GM10248 (cell line): Measurements from ENCODE around the gene TMC5.
"Not testable (repeated sequence)": the region's sequence is repeated elsewhere in the genome, so short reads cannot be mapped to it uniquely, and the experiment has no call there.

Source experiments
- CTCF ChIA-PET: fragments of 300-600 bp; sonication (Branson Sonifier 250); formaldehyde crosslinking; extraction: SDS; loops from one replicate; lab custom pipeline; 2021; ENCODE audit warnings: antibody characterized with exemption; lab: Yijun Ruan, JAX
- POLR2A ChIA-PET: fragments of 350-650 bp; sonication (Branson Sonifier 250); formaldehyde crosslinking; extraction: SDS; loops from one replicate; lab custom pipeline; 2020; ENCODE audit warnings: antibody characterized with exemption; lab: Yijun Ruan, JAX
- DNase-seq: peaks from one replicate; pipeline ENCODE4 v3.0.0; 2012; ENCODE audit errors: extremely low spot score
- TF ChIP-seq, protein P1 (sequence below): IDR thresholded peaks from 2 replicates; pipeline ENCODE4 v1.5.1; 2012; ENCODE audit warnings: mild to moderate bottlenecking, low read depth; ENCODE audit errors: extremely low read depth, missing control alignments, control extremely low read depth

The TMC5 gene

DNA sequence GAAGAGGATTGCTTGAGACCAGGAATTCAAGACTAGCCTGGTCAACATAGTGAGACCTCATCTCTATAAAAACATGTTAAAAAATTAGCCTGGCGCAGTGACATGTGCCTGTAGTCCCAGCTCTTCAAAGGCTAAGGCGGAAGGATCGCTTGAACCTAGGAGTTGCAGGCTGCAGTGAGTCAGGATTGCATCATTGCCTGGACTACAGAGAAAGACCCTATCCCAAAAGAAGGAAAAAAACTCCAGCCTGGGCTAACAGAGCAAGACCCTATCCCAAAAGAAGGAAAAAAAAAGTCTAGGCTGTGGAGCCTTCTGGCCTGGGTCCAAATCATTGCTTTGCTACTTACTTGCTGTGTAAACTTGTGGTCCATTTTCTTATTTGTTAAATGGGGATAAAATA lies 111.0 kb downstream of the TMC5 start:
- TF ChIP-seq, protein P1, sequence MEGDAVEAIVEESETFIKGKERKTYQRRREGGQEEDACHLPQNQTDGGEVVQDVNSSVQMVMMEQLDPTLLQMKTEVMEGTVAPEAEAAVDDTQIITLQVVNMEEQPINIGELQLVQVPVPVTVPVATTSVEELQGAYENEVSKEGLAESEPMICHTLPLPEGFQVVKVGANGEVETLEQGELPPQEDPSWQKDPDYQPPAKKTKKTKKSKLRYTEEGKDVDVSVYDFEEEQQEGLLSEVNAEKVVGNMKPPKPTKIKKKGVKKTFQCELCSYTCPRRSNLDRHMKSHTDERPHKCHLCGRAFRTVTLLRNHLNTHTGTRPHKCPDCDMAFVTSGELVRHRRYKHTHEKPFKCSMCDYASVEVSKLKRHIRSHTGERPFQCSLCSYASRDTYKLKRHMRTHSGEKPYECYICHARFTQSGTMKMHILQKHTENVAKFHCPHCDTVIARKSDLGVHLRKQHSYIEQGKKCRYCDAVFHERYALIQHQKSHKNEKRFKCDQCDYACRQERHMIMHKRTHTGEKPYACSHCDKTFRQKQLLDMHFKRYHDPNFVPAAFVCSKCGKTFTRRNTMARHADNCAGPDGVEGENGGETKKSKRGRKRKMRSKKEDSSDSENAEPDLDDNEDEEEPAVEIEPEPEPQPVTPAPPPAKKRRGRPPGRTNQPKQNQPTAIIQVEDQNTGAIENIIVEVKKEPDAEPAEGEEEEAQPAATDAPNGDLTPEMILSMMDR, result no peak
- no peak for DNase-seq
- POLR2A ChIA-PET, result no interaction called here
- CTCF ChIA-PET, result interaction anchor here (1.4 to 2.1 kb wide), 3 partner anchors 11 to 28 kb away, joined by 4 to 17 read pairs (median 4); no protein-coding TSS in a partner anchor

DNA sequence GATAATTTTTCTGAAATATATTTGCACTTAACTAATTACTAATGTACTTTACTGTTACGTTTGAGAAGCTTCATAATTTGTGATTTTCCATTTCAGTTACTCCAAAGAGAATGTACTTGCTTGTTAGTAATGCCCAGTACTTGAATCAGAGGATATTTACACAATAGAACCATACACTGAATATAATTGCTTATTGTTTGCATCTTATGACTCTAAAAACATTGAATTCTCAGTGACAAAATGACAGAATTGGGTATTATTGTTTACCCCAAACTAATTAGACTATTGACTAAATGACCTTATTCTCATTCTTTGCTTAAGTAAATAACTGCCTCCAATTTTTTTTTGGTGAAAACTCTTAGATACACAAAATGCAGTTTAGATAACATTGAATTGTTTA lies 114.9 kb downstream of the TMC5 start:
- TF ChIP-seq, protein P1, result no peak
- CTCF ChIA-PET, result no interaction called here
- DNase-seq, result no peak
- POLR2A ChIA-PET, result no interaction called here

DNA sequence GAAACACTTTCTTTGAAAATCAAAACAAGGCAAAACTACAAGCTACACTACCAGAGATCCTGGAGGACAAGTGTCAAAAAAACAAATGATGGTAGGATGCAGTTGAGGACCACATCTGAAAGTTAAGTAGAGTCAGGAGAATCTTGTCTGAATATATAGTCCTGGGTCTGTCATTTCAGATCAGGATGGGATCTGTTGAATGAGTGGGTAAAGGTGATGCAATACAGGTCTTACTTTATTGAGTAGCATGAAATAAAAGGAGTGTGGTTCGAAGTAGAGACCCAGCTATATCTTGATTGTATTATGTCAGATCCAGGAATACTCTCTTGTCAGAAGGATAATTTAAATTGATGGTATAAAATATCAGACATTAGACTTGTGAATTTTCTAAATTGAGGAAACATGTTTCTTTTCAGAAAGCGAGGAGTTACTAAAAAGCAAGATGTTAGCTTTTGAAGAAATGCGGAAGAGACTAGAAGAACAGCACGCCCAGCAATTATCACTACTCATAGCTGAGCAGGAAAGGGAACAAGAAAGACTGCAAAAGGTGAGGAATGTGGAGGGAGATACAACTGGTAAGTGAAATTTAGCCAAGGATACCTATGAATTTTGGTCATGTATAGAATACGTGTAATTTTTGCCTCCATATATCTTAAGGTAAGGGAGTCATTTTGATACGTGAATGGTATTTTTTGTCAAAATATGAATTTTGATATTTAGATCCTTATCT lies 122.7 kb downstream of the TMC5 start:
- CTCF ChIA-PET, result interaction anchor here (2.2 to 6.3 kb wide), 3 partner anchors 10 to 14 kb away, joined by 8 to 48 read pairs (median 17); partner anchors contain the start of gene VPS35L
- POLR2A ChIA-PET, result no interaction called here
- no peak for DNase-seq
- TF ChIP-seq, protein P1, result no peak

DNA sequence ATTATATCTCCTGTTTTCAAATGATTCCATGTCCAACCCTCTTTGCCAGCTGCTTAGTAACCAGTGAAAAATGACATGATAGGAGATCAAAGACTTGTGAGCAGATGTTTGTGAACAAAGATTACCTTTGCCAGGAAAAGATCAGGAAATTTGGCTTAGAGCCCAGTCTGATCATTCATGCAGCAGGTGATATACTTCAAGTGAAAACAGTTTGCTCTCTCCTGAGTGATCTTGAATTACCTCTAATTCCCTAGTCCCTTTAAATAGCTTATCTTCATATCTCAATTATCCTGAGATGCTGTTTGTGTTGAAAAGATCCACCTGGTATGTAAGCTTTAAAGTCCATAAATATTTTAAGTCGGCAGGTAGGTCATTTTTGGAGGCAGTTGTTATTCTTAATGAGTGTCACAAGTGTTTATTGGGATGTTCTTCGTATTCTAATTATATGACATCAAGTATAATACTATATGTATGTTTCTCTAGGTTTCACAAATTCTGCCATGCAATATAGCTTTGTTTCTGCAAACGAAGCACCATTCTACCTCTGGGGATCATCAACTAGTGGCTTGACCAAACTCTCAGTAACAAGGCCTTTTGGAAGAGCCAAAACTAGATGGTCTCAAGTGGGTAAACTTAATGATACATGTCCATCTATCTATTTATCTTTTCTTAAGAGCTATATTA lies 124.6 kb downstream of the TMC5 start:
- CTCF ChIA-PET, result interaction anchor here (0.9 to 6.3 kb wide), 3 partner anchors 13 to 18 kb away, joined by 3 to 48 read pairs (median 3); partner anchors contain the start of gene VPS35L
- no peak for DNase-seq

DNA sequence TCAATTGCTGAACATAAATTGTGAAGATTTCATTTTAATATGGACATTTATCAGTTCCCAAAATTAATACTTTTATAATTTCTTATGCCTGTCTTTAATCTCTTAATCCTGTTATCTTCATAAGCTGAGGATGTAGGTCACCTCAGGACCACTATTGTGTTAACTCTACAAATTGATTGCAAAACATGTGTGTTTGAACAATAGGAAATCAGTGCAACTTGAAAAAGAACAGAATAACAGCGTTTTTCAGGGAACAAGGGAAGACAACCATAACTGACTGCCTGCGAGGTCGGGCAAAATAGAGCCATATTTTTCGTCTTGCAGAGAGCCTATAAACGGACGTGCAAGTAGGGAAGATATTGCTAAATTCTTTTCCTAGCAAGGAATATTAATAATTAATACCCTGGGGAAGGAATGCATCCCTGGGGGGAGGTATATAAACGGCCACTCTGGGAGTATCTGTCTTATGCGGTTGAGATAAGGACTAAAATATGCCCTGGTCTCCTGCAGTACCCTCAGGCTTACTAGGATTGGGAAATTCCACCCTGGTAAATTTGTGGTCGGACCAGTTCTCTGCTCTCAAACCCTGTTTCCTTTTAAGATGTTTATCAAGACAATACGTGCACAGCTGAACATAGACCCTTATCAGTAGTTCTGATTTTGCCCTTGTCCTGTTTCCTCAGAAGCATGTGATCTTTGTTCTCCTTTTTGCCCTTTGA lies 125.8 kb downstream of the TMC5 start:
- CTCF ChIA-PET, result interaction anchor here (0.9 to 6.3 kb wide), 2 partner anchors 11 to 19 kb away, joined by 3 to 48 read pairs; partner anchors contain the start of gene VPS35L
- POLR2A ChIA-PET, result not testable (repeated sequence)

More for the DNA sequence above, 124.6 kb downstream of the TMC5 start:
- TF ChIP-seq, protein P1, result no peak
- POLR2A ChIA-PET, result no interaction called here

DNA sequence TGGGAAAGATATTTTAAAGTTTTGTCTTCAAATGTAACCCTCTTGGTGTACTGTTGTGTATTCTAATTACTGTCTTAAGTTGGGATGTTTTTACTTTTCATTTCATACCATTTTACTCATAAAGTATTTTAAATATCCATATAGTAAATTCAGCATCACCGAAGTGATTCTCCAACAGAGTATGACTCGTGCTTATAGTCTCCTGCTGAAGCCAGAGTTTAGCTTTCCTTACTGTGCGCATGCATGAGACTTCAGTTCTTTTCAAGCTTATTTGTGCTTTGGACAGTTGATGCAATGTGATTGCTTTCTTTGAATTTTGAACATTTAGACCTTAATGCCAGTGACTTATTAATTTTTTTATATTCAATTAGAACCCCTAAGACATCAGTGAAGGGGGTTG lies 130.5 kb downstream of the TMC5 start:
- DNase-seq, result no peak
- POLR2A ChIA-PET, result no interaction called here
- CTCF ChIA-PET, result interaction anchor here (1.7 kb wide), 1 partner anchor 19 kb away, joined by 4 read pairs; no protein-coding TSS in a partner anchor
- TF ChIP-seq, protein P1, result no peak

More for the DNA sequence above, 125.8 kb downstream of the TMC5 start:
- DNase-seq, result not testable (repeated sequence)
